Neural crest cell (in vitro differentiated cells): ENCODE data around the gene CYSRT1. TPM values are rescaled to one million over a fixed set of nuclear protein-coding genes. Genes with fewer than 3 reads are reported as not detected.

Experiments
- DNase-seq: peaks from one replicate; pipeline ENCODE4 v3.0.0; 2021; ENCODE audit warnings: low read depth, mixed read lengths, low spot score
- H3K27ac Mint-ChIP-seq: one replicate; pipeline ENCODE4 v1.8.0; 2021; ENCODE audit warnings: mild to moderate bottlenecking, mixed read lengths; ENCODE audit not compliant: unreplicated experiment
- H3K27me3 Mint-ChIP-seq: 2 replicates; pipeline ENCODE4 v1.8.0; 2021; ENCODE audit warnings: low read depth, mild to moderate bottlenecking, mixed read lengths
- H3K36me3 Mint-ChIP-seq: 2 replicates; pipeline ENCODE4 v1.8.0; 2021; ENCODE audit warnings: low read depth, mild to moderate bottlenecking, mixed read lengths
- H3K4me1 Mint-ChIP-seq: 2 replicates; pipeline ENCODE4 v1.8.0; 2021; ENCODE audit warnings: mixed read lengths
- H3K4me3 Mint-ChIP-seq: one replicate; pipeline ENCODE4 v1.8.0; 2021; ENCODE audit warnings: mild to moderate bottlenecking, mixed read lengths
- H3K9me3 Mint-ChIP-seq: 2 replicates; pipeline ENCODE4 v1.8.0; 2021; ENCODE audit warnings: mixed read lengths
- total RNA-seq: library from RNA; stranded (reverse); gene quantifications from 2 replicates; pipeline ENCODE4 v1.2.1, GENCODE V29; 2021
- TF ChIP-seq, protein P1 (sequence below): fragments of 200-600 bp; sonication (generic); conservative IDR thresholded peaks from 2 replicates; pipeline ENCODE4 v1.5.0; 2021; ENCODE audit warnings: antibody characterized with exemption, mild to moderate bottlenecking

Gene CYSRT1
- total RNA-seq, 1 donor from 2014 or later: 1.2 TPM

DNA sequence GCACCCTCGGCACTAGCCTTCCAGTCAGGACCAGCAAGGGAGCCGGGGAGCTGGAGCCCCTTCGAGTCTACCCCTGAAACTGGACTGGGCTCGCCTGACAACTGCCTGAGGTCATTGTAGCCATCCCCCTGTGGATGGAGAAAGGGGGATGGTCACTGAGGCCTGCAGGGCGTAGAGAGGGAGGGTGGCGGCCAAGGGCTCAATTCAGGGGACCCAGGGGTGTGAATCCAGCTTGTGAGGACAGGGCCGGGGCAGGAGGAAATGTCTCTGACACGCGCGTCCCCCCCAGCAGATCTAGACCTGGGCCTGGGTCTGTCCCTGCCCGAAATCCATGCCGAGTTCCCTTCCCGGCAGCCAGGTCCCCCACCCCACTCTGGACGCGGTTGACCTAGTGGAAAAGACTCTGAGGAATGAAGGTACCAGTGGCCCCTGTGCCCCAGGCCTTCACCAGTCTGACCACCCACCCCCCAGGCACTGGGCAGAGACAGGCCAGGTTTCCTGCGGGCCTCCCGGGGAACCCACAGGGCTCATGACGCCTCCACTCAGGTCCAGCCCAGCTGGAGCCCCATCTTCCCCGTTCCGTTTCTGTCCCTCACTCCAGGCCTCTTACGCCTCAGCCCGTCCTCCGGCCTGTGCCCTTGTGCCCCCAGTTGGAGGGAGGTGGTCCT is 6.5 kb downstream of the CYSRT1 start:
- H3K27me3 Mint-ChIP-seq: peaks cover 3% of the 10 kb centered on the region
- TF ChIP-seq, protein P1, sequence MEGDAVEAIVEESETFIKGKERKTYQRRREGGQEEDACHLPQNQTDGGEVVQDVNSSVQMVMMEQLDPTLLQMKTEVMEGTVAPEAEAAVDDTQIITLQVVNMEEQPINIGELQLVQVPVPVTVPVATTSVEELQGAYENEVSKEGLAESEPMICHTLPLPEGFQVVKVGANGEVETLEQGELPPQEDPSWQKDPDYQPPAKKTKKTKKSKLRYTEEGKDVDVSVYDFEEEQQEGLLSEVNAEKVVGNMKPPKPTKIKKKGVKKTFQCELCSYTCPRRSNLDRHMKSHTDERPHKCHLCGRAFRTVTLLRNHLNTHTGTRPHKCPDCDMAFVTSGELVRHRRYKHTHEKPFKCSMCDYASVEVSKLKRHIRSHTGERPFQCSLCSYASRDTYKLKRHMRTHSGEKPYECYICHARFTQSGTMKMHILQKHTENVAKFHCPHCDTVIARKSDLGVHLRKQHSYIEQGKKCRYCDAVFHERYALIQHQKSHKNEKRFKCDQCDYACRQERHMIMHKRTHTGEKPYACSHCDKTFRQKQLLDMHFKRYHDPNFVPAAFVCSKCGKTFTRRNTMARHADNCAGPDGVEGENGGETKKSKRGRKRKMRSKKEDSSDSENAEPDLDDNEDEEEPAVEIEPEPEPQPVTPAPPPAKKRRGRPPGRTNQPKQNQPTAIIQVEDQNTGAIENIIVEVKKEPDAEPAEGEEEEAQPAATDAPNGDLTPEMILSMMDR: no peak

DNA sequence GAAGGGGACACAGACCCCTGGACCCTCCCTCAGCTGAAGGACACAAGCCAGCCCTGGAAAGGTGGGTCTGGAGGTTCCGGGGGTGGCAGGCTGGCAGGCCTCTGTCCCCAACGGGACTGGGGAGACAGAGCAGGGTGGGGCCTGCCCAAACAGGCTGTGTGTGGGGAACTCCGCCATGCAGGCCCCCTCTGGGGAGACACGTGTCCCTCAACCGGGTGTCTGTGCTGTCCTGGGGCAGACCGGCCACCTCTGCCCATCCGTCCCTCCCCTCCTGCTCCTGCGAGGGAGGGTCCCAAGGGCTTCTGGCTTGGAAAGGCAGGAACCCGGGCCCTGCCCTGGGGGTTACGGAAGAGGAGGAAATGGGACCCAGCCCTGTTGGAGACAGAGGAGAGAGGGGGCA is 7.1 kb downstream of the CYSRT1 start:
- DNase-seq: no peak
- Mint-ChIP-seq H3K27me3 (peaks cover 3% of the 10 kb centered on the region), H3K27ac (no peak overlapping the region), H3K9me3 (no peaks in the 10 kb centered on the region), H3K4me3 (no peak overlapping the region), H3K36me3 (no peaks in the 10 kb centered on the region), H3K4me1 (peaks cover 4% of the 10 kb centered on the region)
- TF ChIP-seq, protein P1: no peak

More for the DNA sequence above, 6.5 kb downstream of the CYSRT1 start:
- no peak for DNase-seq
- Mint-ChIP-seq H3K27ac (no peak overlapping the region), H3K9me3 (no peaks in the 10 kb centered on the region), H3K4me3 (no peak overlapping the region), H3K36me3 (no peaks in the 10 kb centered on the region), H3K4me1 (peaks cover 4% of the 10 kb centered on the region)

DNA sequence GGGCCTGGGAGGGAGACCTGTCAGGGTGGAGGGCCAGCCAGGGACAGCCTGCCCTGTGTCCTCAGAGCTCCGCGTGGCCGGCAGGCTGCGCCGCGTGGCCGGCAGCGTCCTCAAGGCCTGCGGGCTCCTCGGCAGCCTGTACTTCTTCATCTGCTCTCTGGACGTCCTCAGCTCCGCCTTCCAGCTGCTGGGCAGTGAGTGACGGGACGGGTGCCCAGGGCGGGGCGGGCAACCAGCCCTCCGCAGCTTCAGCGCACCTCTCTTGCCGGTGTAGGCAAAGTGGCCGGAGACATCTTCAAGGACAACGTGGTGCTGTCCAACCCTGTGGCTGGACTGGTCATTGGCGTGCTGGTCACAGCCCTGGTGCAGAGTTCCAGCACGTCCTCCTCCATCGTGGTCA is 7.5 kb downstream of the CYSRT1 start:
- no peak overlapping the region for H3K27ac Mint-ChIP-seq
- no peak overlapping the region for H3K4me3 Mint-ChIP-seq
- H3K27me3 Mint-ChIP-seq: peaks cover 2% of the 10 kb centered on the region
- no peaks in the 10 kb centered on the region for H3K36me3 Mint-ChIP-seq
- no peak for DNase-seq
- H3K4me1 Mint-ChIP-seq: peaks cover 2% of the 10 kb centered on the region
- TF ChIP-seq, protein P1: no peak
- no peaks in the 10 kb centered on the region for H3K9me3 Mint-ChIP-seq

DNA sequence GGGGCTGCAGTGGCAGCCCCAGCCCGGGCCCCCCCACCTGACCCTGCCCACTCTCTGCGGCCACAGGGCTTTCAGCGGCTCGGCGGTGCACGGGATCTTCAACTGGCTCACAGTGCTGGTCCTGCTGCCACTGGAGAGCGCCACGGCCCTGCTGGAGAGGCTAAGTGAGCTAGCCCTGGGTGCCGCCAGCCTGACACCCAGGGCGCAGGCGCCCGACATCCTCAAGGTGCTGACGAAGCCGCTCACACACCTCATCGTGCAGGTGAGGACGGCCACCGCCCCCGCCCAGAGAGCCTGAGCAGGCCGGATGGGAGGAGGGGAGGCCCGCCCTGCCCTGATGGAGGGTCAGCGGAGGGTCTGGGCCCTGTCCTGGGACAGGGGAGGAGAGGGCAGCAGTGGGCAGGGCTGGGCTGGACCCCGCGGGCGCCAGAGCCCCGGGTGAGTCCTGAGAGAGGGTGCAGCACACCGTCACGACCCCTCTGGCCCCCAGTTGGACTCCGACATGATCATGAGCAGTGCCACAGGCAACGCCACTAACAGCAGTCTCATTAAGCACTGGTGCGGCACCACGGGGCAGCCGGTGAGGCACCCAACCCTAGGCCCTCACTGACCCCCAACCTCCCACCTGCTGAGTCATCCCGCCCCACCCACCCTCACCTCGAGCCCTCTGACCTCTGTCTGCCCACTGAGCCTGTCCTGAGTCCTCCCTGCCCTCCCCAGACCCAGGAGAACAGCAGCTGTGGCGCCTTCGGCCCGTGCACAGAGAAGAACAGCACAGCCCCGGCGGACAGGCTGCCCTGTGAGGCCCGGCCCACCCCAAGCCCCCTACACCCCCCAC is 8.4 kb downstream of the CYSRT1 start:
- H3K27ac Mint-ChIP-seq: no peak overlapping the region
- no peak overlapping the region for H3K4me3 Mint-ChIP-seq
- H3K27me3 Mint-ChIP-seq: no peaks in the 10 kb centered on the region
- no peaks in the 10 kb centered on the region for H3K9me3 Mint-ChIP-seq
- TF ChIP-seq, protein P1: no peak
- no peaks in the 10 kb centered on the region for H3K36me3 Mint-ChIP-seq
- no peak for DNase-seq
- H3K4me1 Mint-ChIP-seq: no peaks in the 10 kb centered on the region

DNA sequence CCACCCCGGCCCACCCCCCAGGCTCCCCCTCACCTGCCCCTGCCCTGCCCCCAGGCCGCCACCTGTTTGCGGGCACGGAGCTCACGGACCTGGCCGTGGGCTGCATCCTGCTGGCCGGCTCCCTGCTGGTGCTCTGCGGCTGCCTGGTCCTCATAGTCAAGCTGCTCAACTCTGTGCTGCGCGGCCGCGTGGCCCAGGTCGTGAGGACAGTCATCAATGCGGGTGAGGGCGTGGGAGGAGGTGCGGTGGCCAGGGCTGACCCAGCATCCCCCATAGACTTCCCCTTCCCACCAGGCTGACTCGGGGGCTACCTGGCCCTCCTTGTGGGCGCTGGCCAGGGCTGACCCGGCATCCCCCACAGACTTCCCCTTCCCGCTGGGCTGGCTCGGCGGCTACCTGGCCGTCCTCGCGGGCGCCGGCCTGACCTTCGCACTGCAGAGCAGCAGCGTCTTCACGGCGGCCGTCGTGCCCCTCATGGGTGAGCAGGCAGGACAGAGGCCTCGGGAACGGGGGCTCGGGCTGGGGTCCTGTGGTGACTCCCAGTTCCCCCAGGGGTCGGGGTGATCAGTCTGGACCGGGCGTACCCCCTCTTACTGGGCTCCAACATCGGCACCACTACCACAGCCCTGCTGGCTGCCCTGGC is 9.2 kb downstream of the CYSRT1 start:
- TF ChIP-seq, protein P1: no peak
- no peak for DNase-seq
- no peaks in the 10 kb centered on the region for H3K36me3 Mint-ChIP-seq
- H3K9me3 Mint-ChIP-seq: no peaks in the 10 kb centered on the region
- H3K27ac Mint-ChIP-seq: no peak overlapping the region
- no peak overlapping the region for H3K4me3 Mint-ChIP-seq
- peaks cover 5% of the 10 kb centered on the region for H3K4me1 Mint-ChIP-seq
- no peaks in the 10 kb centered on the region for H3K27me3 Mint-ChIP-seq
